B cell (primary cell): ENCODE measurements around the gene ZC3H12C. TPM values are rescaled to one million over a fixed set of nuclear protein-coding genes. Genes with fewer than 3 reads are reported as not detected.

Experiments used
- ATAC-seq: fragments of 200-7000 bp; cut with Tn5 transposase; one replicate; pipeline ENCODE4 v1.10.0; 2021; ENCODE audit warnings: low read depth, mild to moderate bottlenecking, moderate number of reproducible peaks, moderate library complexity
- CTCF ChIA-PET: fragments of 350-600 bp; sonication (Branson Sonifier 250); formaldehyde crosslinking; loops from one replicate; lab custom pipeline; 2021; ENCODE audit warnings: antibody characterized with exemption, inconsistent platforms; lab: Charles Lee
- POLR2A ChIA-PET: fragments of 350-600 bp; sonication (Branson Sonifier 250); formaldehyde crosslinking; loops from one replicate; lab custom pipeline; 2021; ENCODE audit warnings: antibody characterized with exemption; lab: Charles Lee
- DNase-seq: peaks from one replicate; pipeline ENCODE4 v3.0.0; 2013
- H2AFZ ChIP-seq: 2 replicates; pipeline ENCODE4 v1.6.1; 2012; ENCODE audit warnings: mild to moderate bottlenecking, low read depth, low read length; ENCODE audit not compliant: insufficient read depth, poor library complexity, severe bottlenecking
- H3K27ac ChIP-seq, 2 donors: 1 replicate in 1 of 2; 2 replicates in 1 of 2; pipeline ENCODE4 v1.5.1; 2012 to 2013; ENCODE audit warnings: low read length in 2 of 2, mild to moderate bottlenecking in 2 of 2, moderate library complexity in 1 of 2
- H3K27me3 ChIP-seq, 4 experiments: fragments of 200-600 bp in 1 of 4; sonication (generic) in 1 of 4; replicated peaks in 1 of 4; 1 replicate in 2 of 4; 2 replicates in 2 of 4; pipeline versions ENCODE4 v1.6.1 to v1.7.0; 2013 to 2016; ENCODE audit warnings: low read length in 3 of 4, mild to moderate bottlenecking in 2 of 4, mixed read lengths in 1 of 4, moderate library complexity in 1 of 4; ENCODE audit not compliant: insufficient read depth in 4 of 4, control insufficient read depth in 3 of 4; ENCODE audit errors: control extremely low read depth in 1 of 4
- H3K36me3 ChIP-seq, 2 experiments: replicated peaks in 1 of 2; 1 replicate in 1 of 2; 2 replicates in 1 of 2; pipeline versions ENCODE4 v1.6.1 to v1.7.1; 2013; ENCODE audit warnings: low read length in 1 of 2; ENCODE audit not compliant: insufficient read depth in 2 of 2, control insufficient read depth in 1 of 2; ENCODE audit errors: control extremely low read depth in 1 of 2, extremely low read depth in 1 of 2
- H3K4me1 ChIP-seq, 2 donors: fragments of 200-600 bp in 1 of 2; sonication (generic) in 1 of 2; 1 replicate in 1 of 2; 2 replicates in 1 of 2; pipeline versions ENCODE4 v1.5.1 to v1.6.1; 2013 to 2017; ENCODE audit warnings: low read length in 2 of 2; ENCODE audit not compliant: control insufficient read depth in 2 of 2, insufficient read depth in 2 of 2
- H3K4me2 ChIP-seq: replicated peaks from 2 replicates; pipeline ENCODE3; 2012; ENCODE audit warnings: mild to moderate bottlenecking, low read depth, low read length; ENCODE audit not compliant: poor library complexity, severe bottlenecking
- H3K4me3 ChIP-seq, 5 experiments: fragments of 200-600 bp in 1 of 5; sonication (generic) in 1 of 5; 1 replicate in 3 of 5; 2 replicates in 2 of 5; pipeline versions ENCODE4 v1.5.1 to v1.7.0; 2011 to 2016; ENCODE audit warnings: low read length in 4 of 5, mild to moderate bottlenecking in 4 of 5, low read depth in 2 of 5, control low read depth in 1 of 5, moderate library complexity in 1 of 5; ENCODE audit not compliant: insufficient read depth in 1 of 5; ENCODE audit errors: control extremely low read depth in 1 of 5, extremely low read depth in 1 of 5
- H3K79me2 ChIP-seq: fragments of 200-600 bp; sonication (generic); one replicate; pipeline ENCODE4 v1.6.0; 2016; ENCODE audit warnings: low read length; ENCODE audit not compliant: control insufficient read depth, insufficient read depth
- H3K9ac ChIP-seq: fragments of 200-600 bp; sonication (generic); 2 replicates; pipeline ENCODE4 v1.6.1; 2017; ENCODE audit warnings: mild to moderate bottlenecking, low read length, moderate library complexity
- H3K9me3 ChIP-seq, 3 donors: one replicate each; pipeline versions ENCODE4 v1.6.1 to v1.7.1; 2013; ENCODE audit warnings: low read length in 2 of 3; ENCODE audit not compliant: control insufficient read depth in 2 of 3, insufficient read depth in 1 of 3; ENCODE audit errors: control extremely low read depth in 1 of 3
- H4K20me1 ChIP-seq: 2 replicates; pipeline ENCODE4 v1.6.0; 2012; ENCODE audit warnings: mild to moderate bottlenecking, low read length; ENCODE audit not compliant: insufficient read depth, control insufficient read depth, poor library complexity, severe bottlenecking
- H3K27ac Mint-ChIP-seq: one replicate; pipeline ENCODE4 v1.8.0; 2021; ENCODE audit warnings: mixed read lengths
- H3K27me3 Mint-ChIP-seq: one replicate; pipeline ENCODE4 v1.8.0; 2021; ENCODE audit warnings: mixed read lengths
- H3K4me1 Mint-ChIP-seq: one replicate; pipeline ENCODE4 v1.8.0; 2021; ENCODE audit warnings: mixed read lengths
- H3K4me3 Mint-ChIP-seq: one replicate; pipeline ENCODE4 v1.8.0; 2021; ENCODE audit warnings: mixed read lengths
- H3K9me3 Mint-ChIP-seq: one replicate; pipeline ENCODE4 v1.8.0; 2022; ENCODE audit warnings: mixed read lengths; ENCODE audit not compliant: insufficient read depth
- EZH2 ChIP-seq: IDR thresholded peaks from 2 replicates; pipeline ENCODE4 v1.6.1; 2012; ENCODE audit warnings: borderline replicate concordance, low read depth, mild to moderate bottlenecking, moderate library complexity, low read length; ENCODE audit not compliant: insufficient read depth, poor library complexity, severe bottlenecking
- WGBS: methylation state at CpG from one replicate; pipeline ENCODE4 v1.1.5; 2013; ENCODE audit warnings: missing lambda C conversion rate; ENCODE audit not compliant: insufficient coverage; 5-methylcytosine and 5-hydroxymethylcytosine counted together
- intact Hi-C: fragments of 100-400 bp; cut with micrococcal nuclease; formaldehyde crosslinking; loops from one replicate; pipeline ENCODE4 v1.10.0; 2022
- polyA plus RNA-seq: library from polyadenylated mRNA; depleted of rRNA; stranded (reverse); fragments of >200 nt; gene quantifications from 2 replicates; pipeline ENCODE4 v1.2.3, GENCODE V29; 2012
- total RNA-seq, 2 donors: library from RNA; stranded (reverse); fragments of 120-200 nt in 1 of 2; gene quantifications; 1 replicate in 1 of 2; 2 replicates in 1 of 2; pipeline versions ENCODE4 v1.2.3 to v1.2.4, GENCODE V29; 2013 to 2022
- TF ChIP-seq, protein P1 (sequence below): fragments of 200-600 bp; IDR thresholded peaks from one replicate; pipeline ENCODE4 v1.8.0; 2022; ENCODE audit warnings: antibody characterized with exemption, mild to moderate bottlenecking

Gene ZC3H12C
- total and polyA plus RNA-seq, 2 donors (not counting 1 experiment from before 2014, with no cell fraction given) = 0.01 to 0.10 TPM

DNA sequence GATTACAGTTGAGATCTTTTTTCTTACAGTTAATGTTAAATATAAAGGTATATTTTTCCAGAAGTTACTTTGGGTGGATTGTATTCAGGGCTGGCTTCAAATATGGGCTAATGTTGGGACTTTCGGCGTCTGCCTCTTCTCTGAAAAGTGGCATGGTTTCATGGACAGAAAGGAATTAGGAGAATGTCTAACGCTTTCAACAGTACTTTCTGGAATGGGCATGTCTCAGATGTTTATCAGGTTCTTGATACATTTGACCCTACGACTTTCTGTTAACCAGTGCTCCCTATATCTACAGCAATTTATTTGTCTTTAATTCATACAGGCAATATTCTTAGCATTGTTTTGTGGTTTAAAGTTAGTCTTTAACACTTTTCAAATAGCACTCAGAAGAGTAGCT is 33.7 kb downstream of the ZC3H12C start:
- H3K4me3 ChIP-seq = no peak overlapping the region
- no peaks in the 10 kb centered on the region for H3K4me1 ChIP-seq
- H3K9me3 ChIP-seq = no peaks in the 10 kb centered on the region
- no peaks in the 10 kb centered on the region for H3K36me3 ChIP-seq
- ChIA-PET CTCF (no interaction called here), POLR2A (no interaction called here)
- Mint-ChIP-seq H3K27ac (no peak overlapping the region), H3K27me3 (peaks cover 13% of the 10 kb centered on the region), H3K4me3 (no peak overlapping the region), H3K9me3 (no peaks in the 10 kb centered on the region), H3K4me1 (no peaks in the 10 kb centered on the region)
- no peak for ATAC-seq
- TF ChIP-seq, protein P1, sequence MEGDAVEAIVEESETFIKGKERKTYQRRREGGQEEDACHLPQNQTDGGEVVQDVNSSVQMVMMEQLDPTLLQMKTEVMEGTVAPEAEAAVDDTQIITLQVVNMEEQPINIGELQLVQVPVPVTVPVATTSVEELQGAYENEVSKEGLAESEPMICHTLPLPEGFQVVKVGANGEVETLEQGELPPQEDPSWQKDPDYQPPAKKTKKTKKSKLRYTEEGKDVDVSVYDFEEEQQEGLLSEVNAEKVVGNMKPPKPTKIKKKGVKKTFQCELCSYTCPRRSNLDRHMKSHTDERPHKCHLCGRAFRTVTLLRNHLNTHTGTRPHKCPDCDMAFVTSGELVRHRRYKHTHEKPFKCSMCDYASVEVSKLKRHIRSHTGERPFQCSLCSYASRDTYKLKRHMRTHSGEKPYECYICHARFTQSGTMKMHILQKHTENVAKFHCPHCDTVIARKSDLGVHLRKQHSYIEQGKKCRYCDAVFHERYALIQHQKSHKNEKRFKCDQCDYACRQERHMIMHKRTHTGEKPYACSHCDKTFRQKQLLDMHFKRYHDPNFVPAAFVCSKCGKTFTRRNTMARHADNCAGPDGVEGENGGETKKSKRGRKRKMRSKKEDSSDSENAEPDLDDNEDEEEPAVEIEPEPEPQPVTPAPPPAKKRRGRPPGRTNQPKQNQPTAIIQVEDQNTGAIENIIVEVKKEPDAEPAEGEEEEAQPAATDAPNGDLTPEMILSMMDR = no peak
- TF ChIP-seq EZH2 = no peak
- no peak overlapping the region for H3K27ac ChIP-seq
- intact Hi-C loops = no loop called here
- no peak overlapping the region for H3K9ac ChIP-seq
- H4K20me1 ChIP-seq = no peaks in the 10 kb centered on the region
- WGBS = 100% methylated on average over 2 of the region's 4 CpGs
- H2AFZ ChIP-seq = no peak overlapping the region
- no peak overlapping the region for H3K4me2 ChIP-seq
- DNase-seq = no peak
- peaks cover 0 to 5% (median 0%) of the 10 kb centered on the region in 4 experiments for H3K27me3 ChIP-seq
- H3K79me2 ChIP-seq = no peaks in the 10 kb centered on the region

DNA sequence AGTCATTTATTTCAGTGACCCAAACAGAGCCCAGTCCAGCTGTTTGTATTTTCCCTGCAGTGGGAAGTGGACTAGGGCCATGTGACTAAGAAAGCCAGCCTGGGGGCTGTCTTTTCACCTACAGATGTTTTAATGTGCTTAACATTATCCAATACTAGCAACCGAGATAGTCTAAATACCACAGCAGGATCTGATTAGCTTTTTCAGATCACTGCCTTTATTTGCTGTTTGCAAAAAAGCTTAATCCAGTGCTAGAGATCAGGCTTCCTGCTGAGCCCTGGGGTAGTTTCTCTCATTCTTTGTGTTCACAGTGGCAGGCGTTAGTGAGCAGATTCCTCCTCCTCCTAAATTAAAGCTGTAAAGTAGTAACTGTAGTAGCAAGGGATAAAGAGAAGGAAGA is 35.0 kb downstream of the ZC3H12C start:
- Histone ChIP-seq H2AFZ (no peak overlapping the region), H3K27me3 (peaks cover 0 to 5% (median 0%) of the 10 kb centered on the region in 4 experiments), H3K9ac (no peak overlapping the region), H3K4me2 (no peak overlapping the region), H4K20me1 (no peaks in the 10 kb centered on the region), H3K79me2 (no peaks in the 10 kb centered on the region), H3K4me3 (no peak overlapping the region), H3K36me3 (no peaks in the 10 kb centered on the region), H3K27ac (no peak overlapping the region), H3K4me1 (no peaks in the 10 kb centered on the region), H3K9me3 (no peaks in the 10 kb centered on the region)
- ChIA-PET POLR2A (no interaction called here), CTCF (no interaction called here)
- DNase-seq = no peak
- no CpG with 5 or more reads among the region's 2 CpGs for WGBS
- Mint-ChIP-seq H3K4me1 (no peaks in the 10 kb centered on the region), H3K9me3 (no peaks in the 10 kb centered on the region), H3K27me3 (peaks cover 16% of the 10 kb centered on the region), H3K27ac (no peak overlapping the region), H3K4me3 (no peak overlapping the region)
- TF ChIP-seq, protein P1 = no peak
- TF ChIP-seq EZH2 = no peak
- ATAC-seq = no peak
- intact Hi-C loops = no loop called here
